Measurements from ENCODE around the gene CTTNBP2.
A peak's percentile ranks its signal among the peaks of the same experiment; 100 is the strongest.

The CTTNBP2 gene

GRCh38 chr7:117685795-117686194 lies 187.4 kb downstream of the CTTNBP2 start:
- no peak for DNase-seq (ENCODE audit: low spot score)

GRCh38 chr7:117683430-117684175 lies 189.6 kb downstream of the CTTNBP2 start:
- no peak for DNase-seq (ENCODE audit: low spot score)

GRCh38 chr7:117682681-117683385 lies 190.4 kb downstream of the CTTNBP2 start:
- no peak for DNase-seq (ENCODE audit: low spot score)

GRCh38 chr7:117679120-117679519 lies 194.1 kb downstream of the CTTNBP2 start:
- no peak for DNase-seq (ENCODE audit: low spot score)

- no peak for DNase-seq (ENCODE audit: low spot score)
Observed at GRCh38 chr7:117675497-117676435, 197.5 kb downstream of the CTTNBP2 start.

GRCh38 chr7:117674617-117675016 lies 198.6 kb downstream of the CTTNBP2 start:
- DNase-seq (ENCODE audit: low spot score): no peak

- peak; percentile 42 for DNase-seq (ENCODE audit: low spot score)
Observed at GRCh38 chr7:117673839-117674238, 199.4 kb downstream of the CTTNBP2 start.

- no peak for DNase-seq (ENCODE audit: low spot score)
Observed at GRCh38 chr7:117673367-117673766, 199.9 kb downstream of the CTTNBP2 start.

GRCh38 chr7:117672453-117672852 lies 200.8 kb downstream of the CTTNBP2 start:
- DNase-seq (ENCODE audit: low spot score): no peak

- DNase-seq (ENCODE audit: low spot score): no peak
Observed at GRCh38 chr7:117669818-117670217, 203.4 kb downstream of the CTTNBP2 start.

GRCh38 chr7:117667456-117667855 lies 205.8 kb downstream of the CTTNBP2 start:
- no peak for DNase-seq (ENCODE audit: low spot score)

- no peak for DNase-seq (ENCODE audit: low spot score)
Observed at GRCh38 chr7:117666689-117667088, 206.6 kb downstream of the CTTNBP2 start.

- no peak for DNase-seq (ENCODE audit: low spot score)
Observed at GRCh38 chr7:117666031-117666430, 207.2 kb downstream of the CTTNBP2 start.

- no peak for DNase-seq (ENCODE audit: low spot score)
Observed at GRCh38 chr7:117665368-117665767, 207.9 kb downstream of the CTTNBP2 start.

- DNase-seq (ENCODE audit: low spot score): no peak
Observed at GRCh38 chr7:117664047-117664446, 209.2 kb downstream of the CTTNBP2 start.

- DNase-seq (ENCODE audit: low spot score): no peak
Observed at GRCh38 chr7:117661328-117661727, 211.9 kb downstream of the CTTNBP2 start.

Measured in NAMALWA (cell line).